Measurements from ENCODE around the gene IGFLR1. TPM values are rescaled to one million over a fixed set of nuclear protein-coding genes. Genes with fewer than 3 reads are reported as not detected.
"Not testable (repeated sequence)": the region's sequence is repeated elsewhere in the genome, so short reads cannot be mapped to it uniquely, and the experiment has no call there.

The IGFLR1 gene
- total RNA-seq, 2 donors from 2014 or later, result 6.0 to 11.2 TPM

- intact Hi-C loops (cut with DNase I), result no loop called here
These were observed 31.0 kb upstream of the IGFLR1 start for GRCh38 chr19:35773020-35773806.

GRCh38 chr19:35772362-35772761 lies 30.1 kb upstream of the IGFLR1 start:
- H3K27me3 ChIP-seq; ATAC-seq; H3K9me3 ChIP-seq; intact Hi-C loops (cut with DNase I); H3K36me3 ChIP-seq (replicated peaks in 1 of 2; ENCODE audit: insufficient read depth in 1 of 2, low read depth in 2 of 2); DNase-seq; H3K4me3 ChIP-seq; H3K27ac ChIP-seq: not testable (repeated sequence)
- 90 to 91% methylated on average over 5 of the region's 5 CpGs for WGBS, 2 donors
- peaks cover 25% of the 10 kb centered on the region for H3K4me1 ChIP-seq

More at GRCh38 chr19:35773020-35773806, 31.0 kb upstream of the IGFLR1 start:
- Histone ChIP-seq H3K9me3 (no peaks in the 10 kb centered on the region), H3K4me1 (peaks cover 16% of the 10 kb centered on the region), H3K27me3 (no peaks in the 10 kb centered on the region), H3K36me3 (replicated peaks in 1 of 2; ENCODE audit: insufficient read depth in 1 of 2, low read depth in 2 of 2) (no peaks in the 10 kb centered on the region), H3K4me3 (no peak overlapping the region), H3K27ac (no peak overlapping the region)
- TF ChIP-seq CTCF (IDR thresholded peaks at IDR 0.05) (no peak), POLR2A (IDR thresholded peaks at IDR 0.05) (no peak)
- 42 to 55% methylated on average over 9 of the region's 9 CpGs for WGBS, 2 donors
- ATAC-seq (no peak), DNase-seq (no peak)

DNA sequence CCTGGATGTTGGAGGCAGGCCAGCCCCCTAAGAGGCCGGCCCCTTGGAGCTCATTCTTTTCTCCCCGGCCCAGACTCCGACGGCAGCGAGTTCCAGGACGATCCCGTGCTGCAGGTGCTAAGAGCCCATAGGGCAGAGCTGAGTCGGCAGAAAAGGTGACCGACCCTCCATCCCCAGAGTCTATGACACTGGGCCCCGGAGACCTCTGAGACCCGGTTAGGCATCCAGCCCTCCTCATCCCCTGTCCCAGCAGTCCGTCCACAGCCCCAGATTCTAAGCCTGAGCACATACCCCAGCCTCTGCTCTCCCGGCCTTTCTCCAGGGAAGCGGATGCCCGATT lies 25.8 kb upstream of the IGFLR1 start:
- Histone ChIP-seq H3K4me3 (no peak overlapping the region), H3K36me3 (replicated peaks in 1 of 2; ENCODE audit: insufficient read depth in 1 of 2, low read depth in 2 of 2) (peaks cover 0 to 5% of the 10 kb centered on the region in 2 donors), H3K9me3 (no peaks in the 10 kb centered on the region), H3K27ac (peak overlapping the region in 1 of 4 donors; percentile 24), H3K4me1 (peaks cover 12% of the 10 kb centered on the region), H3K27me3 (no peaks in the 10 kb centered on the region)
- TF ChIP-seq CTCF (IDR thresholded peaks at IDR 0.05) (no peak), POLR2A (IDR thresholded peaks at IDR 0.05) (no peak)
- intact Hi-C loops (cut with DNase I), result no loop called here
- WGBS, 2 donors, result 49 to 58% methylated on average over 11 to 15 of the region's 15 CpGs
- ATAC-seq (no peak), DNase-seq (no peak)

- Histone ChIP-seq H3K9me3 (no peaks in the 10 kb centered on the region), H3K4me1 (peaks cover 12% of the 10 kb centered on the region), H3K36me3 (replicated peaks in 1 of 2; ENCODE audit: insufficient read depth in 1 of 2, low read depth in 2 of 2) (peaks cover 0 to 5% of the 10 kb centered on the region in 2 donors), H3K27ac (peak overlapping the region in 3 of 4 donors; percentile 19 to 27 (median 24)), H3K4me3 (no peak overlapping the region), H3K27me3 (no peaks in the 10 kb centered on the region)
- intact Hi-C loops (cut with DNase I), result no loop called here
- peak; percentile 71 for ATAC-seq
- 36 to 88% methylated on average over 9 to 24 of the region's 34 CpGs for WGBS, 2 donors
- peak; percentile 49 to 81 (median 66) for DNase-seq
- TF ChIP-seq POLR2A (IDR thresholded peaks at IDR 0.05) (no peak), CTCF (IDR thresholded peaks at IDR 0.05) (no peak)
These were observed 25.2 kb upstream of the IGFLR1 start for GRCh38 chr19:35767288-35768081.

DNA sequence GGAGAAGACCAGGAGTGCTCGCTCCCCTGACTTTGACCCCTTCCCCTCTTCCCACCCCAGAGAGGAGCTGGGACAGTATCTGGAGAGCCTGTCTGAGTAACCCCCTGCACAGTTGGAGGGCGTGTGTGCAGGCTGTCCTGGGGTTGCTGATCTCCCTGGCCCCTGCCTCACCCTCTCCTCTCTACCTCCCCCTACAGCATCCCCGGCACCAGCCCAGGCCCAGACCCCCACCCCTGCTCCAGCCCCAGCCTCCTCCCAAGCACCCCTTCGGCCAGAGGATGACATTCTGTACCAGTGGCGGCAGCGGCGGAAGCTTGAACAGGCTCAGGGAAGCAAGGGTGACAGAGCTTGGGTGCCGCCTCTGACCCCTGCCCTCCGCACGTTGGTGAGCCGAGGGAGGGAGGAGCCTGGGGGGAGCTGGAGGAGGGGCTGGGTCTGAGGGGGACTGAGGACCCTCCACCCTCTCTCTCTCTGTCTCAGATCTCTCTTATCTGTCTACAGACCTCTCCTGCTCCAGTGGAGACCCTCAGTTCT lies 24.4 kb upstream of the IGFLR1 start:
- WGBS, 2 donors, result 78 to 84% methylated on average over 2 to 10 of the region's 11 CpGs
- DNase-seq, result no peak
- intact Hi-C loops (cut with DNase I), result no loop called here
- Histone ChIP-seq H3K4me1 (peaks cover 12% of the 10 kb centered on the region), H3K27me3 (no peaks in the 10 kb centered on the region), H3K36me3 (replicated peaks in 1 of 2; ENCODE audit: insufficient read depth in 1 of 2, low read depth in 2 of 2) (peaks cover 0 to 7% of the 10 kb centered on the region in 2 donors), H3K9me3 (no peaks in the 10 kb centered on the region), H3K27ac (no peak overlapping the region), H3K4me3 (no peak overlapping the region)
- no peak for TF ChIP-seq POLR2A (IDR thresholded peaks at IDR 0.05)
- ATAC-seq, result peak; percentile 7
